GM12875 (cell line): ENCODE data around the gene FAHD2A.
A peak's percentile ranks its signal among the peaks of the same experiment; 100 is the strongest.

Experiments used
- H3K4me3 ChIP-seq: one replicate; pipeline ENCODE4 v1.5.1; 2011; ENCODE audit warnings: low read depth, low read length, control low read depth
- CTCF ChIP-seq: IDR thresholded peaks from 2 replicates; pipeline ENCODE4 v1.5.1; 2011; ENCODE audit warnings: low read depth, mild to moderate bottlenecking, control low read depth, inconsistent platforms, low read length, moderate library complexity, borderline replicate concordance; ENCODE audit not compliant: insufficient read depth

FAHD2A gene

DNA sequence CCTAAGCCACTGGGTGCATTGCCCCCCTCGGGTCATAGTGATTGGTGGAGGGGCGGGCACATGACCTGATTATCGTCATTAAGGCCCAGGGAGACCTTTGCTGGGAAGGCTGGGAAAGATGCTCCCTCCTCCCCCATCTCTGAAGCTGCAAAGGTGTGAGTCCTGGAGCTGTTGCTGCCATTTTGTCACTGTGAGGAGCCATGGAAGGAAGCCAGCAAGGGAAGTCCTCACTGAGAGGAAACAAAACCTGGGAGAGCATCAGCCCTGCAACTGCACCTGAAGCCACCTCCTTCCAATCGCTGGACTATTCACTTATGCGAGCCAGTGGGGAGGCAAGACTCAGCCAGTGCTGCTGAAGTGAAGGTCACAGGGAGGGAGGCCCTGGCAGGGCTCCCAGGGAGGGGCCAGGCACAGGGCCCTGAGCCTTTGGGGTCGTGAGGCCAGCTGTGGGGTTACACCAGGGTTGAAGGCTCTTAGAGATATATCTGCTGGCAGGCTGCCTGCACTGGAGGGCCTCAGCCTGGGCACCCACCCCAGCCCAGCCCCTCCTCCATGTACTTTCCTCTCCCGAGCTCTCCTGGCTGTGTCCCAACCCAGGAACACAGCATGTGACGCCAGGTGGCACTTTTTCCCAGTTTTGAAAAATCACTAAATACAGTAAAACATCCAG is 10.7 kb upstream of the FAHD2A start:
- H3K4me3 ChIP-seq, result no peak overlapping the region
- TF ChIP-seq CTCF, result no peak

DNA sequence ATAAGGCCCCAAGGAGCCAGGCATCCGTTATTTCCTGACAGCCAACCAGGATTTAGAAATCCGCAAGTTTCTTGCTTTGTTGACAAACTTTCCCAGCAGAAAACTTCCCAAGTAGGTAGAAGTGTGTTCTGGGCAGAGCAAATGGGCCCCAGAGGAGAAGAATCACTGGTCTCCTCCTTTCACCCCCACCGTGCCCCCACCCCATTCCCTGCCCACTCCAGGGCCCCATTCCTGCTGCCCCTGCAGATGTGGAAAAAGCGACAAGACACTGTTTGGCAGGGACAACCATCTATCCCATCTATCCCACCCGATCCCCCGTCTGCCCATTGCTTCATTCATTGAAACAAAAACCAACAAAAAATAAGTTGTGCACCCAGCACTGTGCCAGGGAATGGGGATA is 10.2 kb upstream of the FAHD2A start:
- no peak for TF ChIP-seq CTCF
- no peak overlapping the region for H3K4me3 ChIP-seq

DNA sequence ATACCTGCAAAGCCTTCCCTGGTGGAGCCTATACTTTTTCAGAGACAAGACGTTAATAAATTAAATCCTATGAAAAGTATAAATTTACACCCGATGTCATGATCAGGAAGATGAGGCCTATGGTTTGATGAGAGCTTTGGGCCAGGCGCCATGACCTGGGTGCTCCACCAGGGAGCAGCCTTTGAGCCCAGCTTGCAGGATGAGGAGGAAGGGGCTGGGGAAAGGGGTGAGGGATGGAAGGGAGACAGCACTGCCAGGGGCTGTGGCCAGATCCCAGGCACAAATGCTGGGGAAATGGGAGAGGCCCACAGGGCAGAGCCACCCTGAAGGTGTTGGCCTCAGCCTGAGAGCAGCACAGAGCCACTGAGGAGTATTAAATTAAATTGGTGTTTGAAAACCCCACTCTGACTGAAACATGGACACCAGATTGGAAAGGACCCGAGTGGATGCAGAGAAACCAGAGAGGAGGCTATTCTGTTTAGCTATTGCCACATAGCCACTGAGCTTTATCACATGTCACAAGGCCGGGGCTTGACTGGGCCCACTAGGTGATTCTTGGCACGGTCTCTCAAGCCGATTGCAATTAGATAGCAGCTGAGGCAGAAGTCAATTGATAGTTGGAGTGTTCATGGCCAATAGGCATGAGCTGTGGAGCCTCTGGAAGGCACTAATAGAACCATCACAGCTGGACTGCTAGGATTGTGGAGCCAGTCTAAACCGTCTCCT is 9.6 kb upstream of the FAHD2A start:
- no peak overlapping the region for H3K4me3 ChIP-seq
- TF ChIP-seq CTCF, result peak; percentile 31; the same call in 1 of the 2 replicates

- no peak overlapping the region for H3K4me3 ChIP-seq
- TF ChIP-seq CTCF, result no peak
These were observed 8.6 kb upstream of the FAHD2A start for GRCh38 chr2:95393901-95394300.

DNA sequence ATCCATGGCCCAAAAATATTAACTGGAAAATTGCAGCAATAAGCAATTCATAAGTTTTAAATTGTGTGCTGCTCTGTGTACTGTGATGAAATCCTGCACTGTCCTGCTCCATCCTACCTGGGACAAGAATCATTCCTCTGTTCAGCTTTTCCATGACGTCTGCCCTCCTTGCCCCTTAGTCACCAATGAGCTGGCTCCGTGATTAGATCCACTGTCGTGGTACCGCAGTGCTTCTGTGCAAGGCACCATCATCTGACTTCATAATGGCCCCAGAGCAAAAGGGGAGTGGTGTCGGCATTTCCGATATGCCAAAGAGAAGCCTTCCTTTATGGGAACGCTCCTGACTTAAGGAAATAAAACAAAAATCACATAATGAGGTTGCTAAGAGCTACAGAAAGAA is 3.4 kb upstream of the FAHD2A start:
- no peak overlapping the region for H3K4me3 ChIP-seq
- TF ChIP-seq CTCF, result no peak

- H3K4me3 ChIP-seq, result peak overlapping the region; percentile 88
- no peak for TF ChIP-seq CTCF
These were observed 1.0 kb upstream of the FAHD2A start for GRCh38 chr2:95401480-95401879.

DNA sequence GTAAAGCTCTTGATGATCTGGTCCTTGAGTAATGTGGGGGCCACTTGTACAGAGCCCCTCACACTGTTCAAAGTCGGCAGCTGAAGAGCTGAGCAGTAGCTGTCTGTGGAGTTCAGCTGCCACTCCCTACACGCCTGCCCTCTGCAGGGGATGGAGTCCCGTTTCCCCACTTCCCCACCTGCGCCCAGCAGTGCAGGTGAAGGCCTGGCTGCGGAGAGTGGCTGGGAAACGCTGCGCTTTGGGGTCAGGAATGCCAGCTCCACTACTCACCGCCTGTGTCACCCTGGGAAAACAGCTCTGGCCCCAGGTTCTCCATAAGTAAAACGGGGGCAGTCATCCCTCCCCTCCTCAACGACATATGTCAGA is 521 bp upstream of the FAHD2A start:
- peak overlapping the region; percentile 88 for H3K4me3 ChIP-seq
